Activated CD4-positive, alpha-beta memory T cell treated with anti-CD3 and anti-CD28 coated beads for 36 hours (primary cell): ENCODE measurements around the gene RAB31. TPM values are rescaled to one million over a fixed set of nuclear protein-coding genes. Genes with fewer than 3 reads are reported as not detected.

ENCODE experiments used
- CTCF ChIA-PET: fragments of 350-600 bp; sonication (Branson Sonifier 250); formaldehyde crosslinking; loops from one replicate; lab custom pipeline; 2021; ENCODE audit warnings: antibody characterized with exemption, inconsistent platforms; lab: Charles Lee
- POLR2A ChIA-PET: fragments of 350-600 bp; sonication (Branson Sonifier 250); formaldehyde crosslinking; loops from one replicate; lab custom pipeline; 2021; ENCODE audit warnings: antibody characterized with exemption; lab: Charles Lee
- DNase-seq: peaks from one replicate; pipeline ENCODE4 v3.0.0-alpha.2; 2020
- H3K27ac Mint-ChIP-seq: one replicate; pipeline ENCODE4 v1.8.0; 2021; ENCODE audit warnings: mixed read lengths
- H3K27me3 Mint-ChIP-seq: one replicate; pipeline ENCODE4 v1.8.0; 2021; ENCODE audit warnings: mixed read lengths
- H3K36me3 Mint-ChIP-seq: one replicate; pipeline ENCODE4 v1.8.0; 2021; ENCODE audit warnings: mixed read lengths
- H3K4me1 Mint-ChIP-seq: one replicate; pipeline ENCODE4 v1.8.0; 2021; ENCODE audit warnings: low read depth, mixed read lengths
- H3K4me3 Mint-ChIP-seq: one replicate; pipeline ENCODE4 v1.8.0; 2021; ENCODE audit warnings: mild to moderate bottlenecking, mixed read lengths
- H3K9me3 Mint-ChIP-seq: one replicate; pipeline ENCODE4 v1.8.0; 2021; ENCODE audit warnings: mixed read lengths
- intact Hi-C: fragments of 100-400 bp; cut with micrococcal nuclease; formaldehyde crosslinking; loops from one replicate; pipeline ENCODE4 v1.15.1; 2023
- total RNA-seq, 2 experiments: library from RNA; stranded (reverse); gene quantifications; one replicate each; pipeline ENCODE4 v1.2.3, GENCODE V29; 2021

RAB31 gene
- total RNA-seq, 2 experiments from 2014 or later: 0.58 to 0.71 TPM

DNA sequence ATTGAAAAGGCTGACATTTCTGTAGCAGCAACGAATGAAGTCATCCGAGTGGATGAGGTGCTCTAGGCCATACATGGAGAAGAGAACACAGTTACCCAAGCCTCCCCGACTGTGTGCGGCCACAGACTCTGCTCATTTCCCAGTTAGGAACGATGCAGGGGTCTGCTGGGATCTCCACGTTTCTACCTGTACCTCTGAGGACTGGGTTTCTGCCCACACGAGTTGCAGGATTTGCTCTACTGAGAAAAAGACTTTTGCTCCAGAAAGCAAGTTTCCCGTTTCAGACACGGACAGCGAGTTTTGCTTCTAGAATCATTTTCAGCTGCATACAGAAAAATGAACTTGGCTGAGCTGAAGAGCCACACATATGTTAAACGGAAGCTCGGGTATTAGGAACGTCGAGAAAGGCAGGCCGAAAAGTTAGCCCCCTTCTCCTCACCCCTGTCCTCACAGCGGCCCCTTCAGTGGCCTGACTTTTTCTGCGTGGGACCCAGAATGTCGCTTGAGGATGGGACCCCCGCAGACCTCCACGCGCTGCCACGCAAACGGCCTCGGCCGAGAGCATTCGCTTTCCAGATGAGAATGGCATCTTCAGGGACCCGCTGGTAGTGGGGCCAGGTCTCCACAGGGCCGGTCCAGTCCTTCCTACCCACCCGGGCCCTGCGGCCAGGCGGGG lies 582 bp upstream of the RAB31 start:
- Mint-ChIP-seq H3K4me3 (peak overlapping the region; percentile 21), H3K27ac (no peak overlapping the region), H3K4me1 (peaks cover 31% of the 10 kb centered on the region), H3K9me3 (no peaks in the 10 kb centered on the region), H3K36me3 (no peaks in the 10 kb centered on the region), H3K27me3 (peaks cover 75% of the 10 kb centered on the region)
- intact Hi-C loops: loop anchor here (5.0 kb wide), 2 partner anchors 205 to 820 kb away; partner anchors contain the start of genes NAPG and VAPA
- no peak for DNase-seq
- ChIA-PET CTCF (no interaction called here), POLR2A (interaction anchor here (1.0 kb wide), 1 partner anchor 15 kb away, joined by 3 read pairs; no protein-coding TSS in a partner anchor)

DNA sequence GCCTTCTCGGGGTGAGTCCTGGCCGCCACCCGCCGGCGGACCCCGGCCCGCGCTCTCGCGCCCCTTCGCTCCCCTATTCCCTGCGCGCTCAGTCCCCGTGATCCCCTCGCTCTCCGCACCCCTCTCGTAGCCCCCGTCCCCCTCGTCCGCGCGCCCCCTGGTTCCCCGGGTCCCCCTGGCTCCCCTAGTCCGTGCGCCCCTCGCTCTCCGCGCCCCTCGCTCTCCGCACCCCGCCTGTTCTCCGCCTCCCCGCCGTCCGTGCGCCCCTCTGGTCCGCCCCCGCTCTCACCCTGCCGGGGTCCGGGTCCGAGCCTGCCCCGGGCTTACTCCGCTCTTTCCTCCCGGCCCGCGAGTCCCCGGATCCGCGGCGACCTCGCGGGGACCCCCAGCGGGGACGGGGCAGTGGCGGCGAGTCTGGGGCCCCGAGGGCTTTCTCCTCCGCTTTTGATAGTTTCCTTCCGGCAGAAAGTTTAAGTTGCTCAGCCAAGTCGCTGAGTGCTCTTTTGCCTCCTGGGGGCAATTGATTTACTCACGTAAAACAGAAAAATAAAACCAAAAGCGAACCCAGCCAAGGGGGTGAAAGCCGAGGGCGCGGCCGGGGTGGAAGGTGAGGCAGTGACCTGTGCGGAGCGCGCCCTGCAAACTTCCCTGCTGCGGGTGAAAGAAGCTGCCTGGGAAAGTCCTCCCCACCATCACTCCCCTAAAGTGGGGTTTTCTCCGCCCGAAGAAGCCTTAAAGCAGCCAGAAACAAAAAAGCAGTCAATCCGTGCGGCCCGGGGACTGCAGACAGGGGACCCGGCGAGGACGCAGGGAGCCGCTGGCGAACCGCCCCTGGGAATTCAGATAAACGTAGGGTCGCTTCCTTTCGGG lies 568 bp downstream of the RAB31 start:
- no peaks in the 10 kb centered on the region for H3K9me3 Mint-ChIP-seq
- ChIA-PET CTCF (no interaction called here), POLR2A (interaction anchor here (1.0 kb wide), 1 partner anchor 14 kb away, joined by 3 read pairs; no protein-coding TSS in a partner anchor)
- H3K27ac Mint-ChIP-seq: no peak overlapping the region
- intact Hi-C loops: loop anchor here (5.0 kb wide), 2 partner anchors 204 to 819 kb away; partner anchors contain the start of genes NAPG and VAPA
- peak; percentile 29 for DNase-seq
- H3K36me3 Mint-ChIP-seq: no peaks in the 10 kb centered on the region
- peak overlapping the region; percentile 73 for H3K4me3 Mint-ChIP-seq
- H3K4me1 Mint-ChIP-seq: peaks cover 31% of the 10 kb centered on the region
- peaks cover 80% of the 10 kb centered on the region for H3K27me3 Mint-ChIP-seq

DNA sequence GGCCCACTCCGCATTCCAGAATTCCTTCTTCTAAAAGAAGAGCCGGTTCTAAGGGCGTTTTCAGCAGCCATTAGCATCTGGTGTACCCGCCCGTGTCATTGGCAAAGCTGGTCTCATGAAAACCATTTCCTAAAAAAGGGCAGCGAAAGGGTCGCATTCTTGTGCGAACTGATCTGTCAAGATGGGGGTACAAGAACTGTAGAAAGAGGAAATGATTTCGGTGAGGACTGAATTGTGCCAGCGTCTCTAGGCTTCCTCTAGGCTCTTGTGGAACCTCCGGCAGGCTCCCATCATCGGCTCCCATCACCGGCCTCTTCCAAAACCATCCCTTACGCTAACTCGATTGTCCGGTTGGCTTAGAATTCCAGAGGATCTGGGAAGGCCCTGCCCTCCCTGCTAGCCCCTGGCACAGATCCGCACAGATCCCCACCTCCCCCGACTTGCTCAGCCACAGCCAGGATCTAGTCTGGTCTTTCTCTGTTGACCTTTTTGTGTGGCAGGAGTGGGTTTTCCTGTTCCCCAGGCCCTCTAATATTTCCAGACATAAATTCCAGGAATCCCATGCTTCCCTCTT lies 1.3 kb downstream of the RAB31 start:
- H3K9me3 Mint-ChIP-seq: no peaks in the 10 kb centered on the region
- H3K27me3 Mint-ChIP-seq: peaks cover 78% of the 10 kb centered on the region
- H3K4me1 Mint-ChIP-seq: peaks cover 23% of the 10 kb centered on the region
- H3K4me3 Mint-ChIP-seq: peak overlapping the region; percentile 73
- no peak for DNase-seq
- no peak overlapping the region for H3K27ac Mint-ChIP-seq
- CTCF ChIA-PET: no interaction called here
- POLR2A ChIA-PET: no interaction called here
- intact Hi-C loops: loop anchor here (5.0 kb wide), 2 partner anchors 203 to 818 kb away; partner anchors contain the start of genes NAPG and VAPA
- H3K36me3 Mint-ChIP-seq: no peaks in the 10 kb centered on the region

DNA sequence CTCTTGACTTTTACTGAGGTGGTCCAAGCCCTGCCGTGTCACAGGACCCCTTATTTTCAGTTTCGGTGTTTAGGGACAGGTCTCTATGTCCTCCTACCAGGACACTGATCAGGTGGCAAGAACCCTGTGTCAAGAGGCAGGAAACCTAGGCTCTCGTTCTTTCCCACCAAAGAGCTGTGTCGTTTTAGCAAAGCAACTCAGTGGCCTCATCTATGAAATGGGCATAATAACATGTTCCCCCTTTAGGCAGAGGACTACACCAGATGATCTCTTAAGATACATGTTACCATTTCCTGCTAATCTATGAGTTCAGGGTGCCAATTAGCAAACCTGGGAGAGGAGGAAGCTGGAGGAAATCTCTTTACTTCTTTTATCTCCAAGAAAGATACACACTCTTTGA lies 1.9 kb downstream of the RAB31 start:
- Mint-ChIP-seq H3K36me3 (no peaks in the 10 kb centered on the region), H3K4me3 (no peak overlapping the region), H3K27me3 (peaks cover 79% of the 10 kb centered on the region), H3K4me1 (peaks cover 17% of the 10 kb centered on the region), H3K9me3 (no peaks in the 10 kb centered on the region), H3K27ac (no peak overlapping the region)
- DNase-seq: no peak
- POLR2A ChIA-PET: no interaction called here
- intact Hi-C loops: loop anchor here (2.0 to 5.0 kb wide), 2 partner anchors 37 to 152 kb away; no protein-coding TSS in a partner anchor
- CTCF ChIA-PET: no interaction called here

DNA sequence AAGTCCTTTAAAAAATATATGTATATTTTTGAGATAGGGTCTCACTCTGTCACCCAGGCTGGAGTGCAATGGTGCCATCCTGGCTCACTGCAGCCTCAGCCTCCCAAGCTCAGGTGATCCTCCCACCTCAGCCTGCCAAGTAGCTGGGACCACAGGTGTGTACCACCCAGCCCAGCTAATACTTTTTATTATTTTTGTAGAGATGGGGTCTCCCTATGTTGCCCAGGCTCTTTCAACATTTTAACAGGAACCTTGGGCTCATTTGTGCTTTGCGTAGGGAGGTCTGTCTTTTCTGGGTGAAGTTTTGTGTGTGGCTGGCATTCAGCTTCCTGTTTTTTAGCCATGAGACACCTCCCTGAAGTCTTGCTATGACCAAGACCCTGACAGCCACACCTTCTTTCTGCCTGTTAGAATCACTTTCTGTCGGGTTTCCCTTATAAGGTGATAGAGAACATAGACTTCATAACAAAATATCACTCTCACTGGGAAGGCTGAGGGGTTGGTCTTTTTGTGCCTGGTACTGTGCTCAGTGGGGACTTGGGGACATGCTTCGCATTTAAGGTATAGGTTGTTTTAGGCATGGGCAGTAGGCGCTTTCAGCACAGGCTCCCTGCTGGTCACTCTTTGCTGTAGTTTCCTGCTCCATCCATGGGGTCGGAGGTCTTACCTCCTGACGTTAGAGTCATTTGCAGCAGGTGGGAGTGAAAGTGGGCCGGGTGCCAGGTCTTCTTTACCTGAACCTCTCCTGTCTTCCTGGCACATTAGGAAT lies 3.4 kb downstream of the RAB31 start:
- no peak overlapping the region for H3K27ac Mint-ChIP-seq
- H3K9me3 Mint-ChIP-seq: no peaks in the 10 kb centered on the region
- ChIA-PET POLR2A (no interaction called here), CTCF (interaction anchor here (0.6 to 1.3 kb wide), 2 partner anchors 99 to 576 kb away, joined by 3 to 4 read pairs; no protein-coding TSS in a partner anchor)
- intact Hi-C loops: loop anchor here (2.0 to 5.0 kb wide), 2 partner anchors 39 to 151 kb away; no protein-coding TSS in a partner anchor
- H3K36me3 Mint-ChIP-seq: no peaks in the 10 kb centered on the region
- DNase-seq: peak; percentile 38
- peaks cover 74% of the 10 kb centered on the region for H3K27me3 Mint-ChIP-seq
- H3K4me1 Mint-ChIP-seq: peaks cover 17% of the 10 kb centered on the region
- H3K4me3 Mint-ChIP-seq: no peak overlapping the region

DNA sequence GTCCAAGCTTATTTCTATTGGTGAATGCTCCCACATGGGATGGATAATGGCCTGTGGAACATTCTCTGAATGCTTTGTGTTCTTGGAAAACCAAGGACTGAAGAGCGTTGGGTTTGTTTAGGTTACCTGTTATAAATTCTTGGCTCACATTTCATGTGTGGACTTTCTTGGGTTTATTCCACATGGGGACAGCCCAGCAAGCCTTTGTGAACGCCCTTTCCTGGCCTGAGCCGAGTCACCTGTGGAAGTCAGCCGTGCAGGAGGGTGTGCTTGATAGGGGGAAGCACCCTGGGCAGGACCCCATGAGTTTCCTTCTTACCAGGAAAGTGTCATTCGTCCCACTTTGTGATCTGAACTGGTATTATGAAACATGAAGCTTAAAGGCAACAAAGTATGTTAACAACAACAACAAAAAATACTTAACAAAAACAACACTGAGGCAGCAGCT lies 4.1 kb downstream of the RAB31 start:
- CTCF ChIA-PET: interaction anchor here (1.3 kb wide), 1 partner anchor 100 kb away, joined by 4 read pairs; no protein-coding TSS in a partner anchor
- peaks cover 17% of the 10 kb centered on the region for H3K4me1 Mint-ChIP-seq
- H3K27me3 Mint-ChIP-seq: peaks cover 69% of the 10 kb centered on the region
- POLR2A ChIA-PET: no interaction called here
- intact Hi-C loops: loop anchor here (5.0 kb wide), 1 partner anchor 150 kb away; no protein-coding TSS in a partner anchor
- DNase-seq: no peak
- H3K36me3 Mint-ChIP-seq: no peaks in the 10 kb centered on the region
- H3K9me3 Mint-ChIP-seq: no peaks in the 10 kb centered on the region
- no peak overlapping the region for H3K4me3 Mint-ChIP-seq
- H3K27ac Mint-ChIP-seq: no peak overlapping the region

DNA sequence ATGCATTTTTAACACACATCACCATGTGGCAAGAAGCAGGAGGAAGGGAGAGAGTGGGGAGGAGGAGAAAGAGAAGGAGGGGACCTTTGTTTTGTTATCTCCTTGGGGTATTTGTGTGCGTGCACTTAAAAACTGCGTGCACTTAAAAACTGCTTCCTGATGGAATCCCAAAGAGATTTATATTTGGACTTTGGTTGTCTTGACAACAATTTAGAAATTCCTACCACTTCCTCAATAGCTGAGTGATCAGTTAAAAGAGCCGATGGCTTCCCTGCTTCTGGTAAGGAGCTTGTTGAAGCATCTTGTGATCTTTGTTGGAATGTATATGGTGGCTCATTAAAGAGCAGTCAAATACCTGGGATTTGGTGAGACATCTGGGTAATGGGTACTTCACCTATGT lies 4.5 kb downstream of the RAB31 start:
- DNase-seq: no peak
- Mint-ChIP-seq H3K9me3 (no peaks in the 10 kb centered on the region), H3K4me1 (peaks cover 15% of the 10 kb centered on the region), H3K27ac (no peak overlapping the region), H3K4me3 (no peak overlapping the region), H3K36me3 (no peaks in the 10 kb centered on the region), H3K27me3 (peaks cover 68% of the 10 kb centered on the region)
- intact Hi-C loops: loop anchor here (5.0 kb wide), 1 partner anchor 150 kb away; no protein-coding TSS in a partner anchor
- CTCF ChIA-PET: interaction anchor here (1.3 kb wide), 1 partner anchor 100 kb away, joined by 4 read pairs; no protein-coding TSS in a partner anchor
- POLR2A ChIA-PET: no interaction called here

DNA sequence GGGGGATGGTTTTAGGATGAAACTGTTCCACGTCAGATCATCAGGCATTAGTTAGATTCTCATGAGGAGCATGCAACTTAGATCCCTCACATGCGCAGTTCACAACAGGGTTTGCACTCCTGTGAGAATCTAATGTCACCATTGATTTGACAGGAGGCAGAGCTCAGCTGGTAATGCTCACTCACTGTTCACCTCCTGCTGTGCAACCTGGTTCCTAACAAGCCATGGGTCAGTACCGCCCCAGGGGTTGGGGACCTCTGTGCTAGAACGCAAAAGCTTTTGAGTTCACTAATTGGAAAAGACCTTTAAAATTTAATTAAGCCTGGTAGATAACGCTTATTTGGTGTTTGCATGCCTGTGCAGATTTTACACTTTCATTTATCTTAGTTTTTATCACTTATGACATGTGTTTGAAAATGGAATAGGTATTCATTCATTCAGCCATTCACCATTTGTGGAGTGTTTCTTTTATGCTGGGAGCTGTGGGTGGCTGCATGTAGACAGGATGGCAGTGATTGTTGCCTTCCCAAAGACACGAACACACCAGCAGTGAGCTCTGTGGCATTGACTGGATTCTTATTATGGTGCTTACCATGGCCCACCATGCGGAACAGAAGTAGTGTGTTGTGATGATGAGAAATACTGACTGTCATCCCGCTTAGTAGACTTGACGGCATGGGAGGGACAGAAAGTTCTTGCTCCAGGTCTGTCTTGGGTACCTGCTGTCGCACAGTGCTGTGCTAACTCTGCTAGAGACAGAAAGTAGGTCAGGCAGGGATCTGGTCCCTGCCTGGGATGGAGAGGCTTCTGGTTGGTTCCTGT lies 6.4 kb downstream of the RAB31 start:
- ChIA-PET CTCF (no interaction called here), POLR2A (no interaction called here)
- Mint-ChIP-seq H3K36me3 (no peaks in the 10 kb centered on the region), H3K27me3 (peaks cover 60% of the 10 kb centered on the region), H3K9me3 (no peaks in the 10 kb centered on the region), H3K4me1 (peaks cover 11% of the 10 kb centered on the region), H3K27ac (no peak overlapping the region), H3K4me3 (no peak overlapping the region)
- intact Hi-C loops: loop anchor here (5.0 kb wide), 1 partner anchor 148 kb away; no protein-coding TSS in a partner anchor
- no peak for DNase-seq

DNA sequence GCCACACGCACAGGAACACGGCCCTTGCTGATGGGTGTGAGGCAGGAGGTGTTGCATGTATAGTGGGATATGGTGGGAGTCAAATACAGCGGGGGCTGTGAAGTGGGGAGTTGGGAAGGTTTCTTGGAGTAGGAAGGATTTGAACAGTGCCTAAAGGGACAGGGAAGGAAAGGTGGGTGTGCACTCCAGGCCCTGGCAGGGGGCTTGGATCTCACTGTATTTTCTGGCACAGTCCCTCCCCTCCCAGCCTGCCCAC lies 6.9 kb downstream of the RAB31 start:
- ChIA-PET CTCF (no interaction called here), POLR2A (no interaction called here)
- no peak overlapping the region for H3K4me3 Mint-ChIP-seq
- intact Hi-C loops: no loop called here
- H3K36me3 Mint-ChIP-seq: no peaks in the 10 kb centered on the region
- peaks cover 56% of the 10 kb centered on the region for H3K27me3 Mint-ChIP-seq
- H3K9me3 Mint-ChIP-seq: no peaks in the 10 kb centered on the region
- H3K4me1 Mint-ChIP-seq: peaks cover 11% of the 10 kb centered on the region
- H3K27ac Mint-ChIP-seq: no peak overlapping the region
- no peak for DNase-seq

DNA sequence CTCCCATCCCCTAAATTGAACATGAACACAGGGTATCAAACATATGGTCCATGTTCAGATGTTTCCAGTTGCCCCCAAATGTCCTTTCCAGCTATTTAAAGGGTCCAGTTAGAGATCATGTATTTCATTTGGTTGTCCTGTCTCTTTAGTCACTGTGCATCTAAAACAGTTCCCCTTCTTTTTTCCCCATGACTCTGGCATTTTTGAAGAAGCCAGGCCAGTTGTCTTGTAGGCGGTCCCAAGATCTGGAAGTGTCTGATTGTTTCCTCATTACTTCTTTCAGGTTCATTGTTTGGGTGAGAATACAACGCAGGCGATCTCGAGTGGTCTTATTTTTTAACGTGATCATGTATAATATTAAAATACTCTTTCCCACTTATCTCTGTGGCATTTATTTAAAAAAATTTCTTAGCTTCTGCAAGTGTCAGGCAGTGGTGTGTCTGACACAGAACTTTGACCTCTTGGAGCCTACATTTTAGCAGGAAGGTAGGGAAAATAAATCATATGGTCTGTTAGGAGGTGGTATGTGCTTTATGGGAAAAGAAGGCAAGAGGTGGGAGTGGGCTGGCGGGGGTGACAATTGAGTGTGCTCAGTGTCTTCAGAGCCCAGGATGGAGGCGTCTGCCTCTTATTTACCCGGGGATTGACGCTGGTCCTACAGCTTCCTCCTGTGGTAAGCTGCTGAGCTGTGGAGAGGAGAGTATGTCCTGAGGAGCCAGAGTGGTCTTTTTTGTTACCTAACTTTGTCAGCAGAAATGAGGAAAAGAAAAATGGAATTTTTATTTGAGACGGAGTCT lies 8.1 kb downstream of the RAB31 start:
- ChIA-PET CTCF (no interaction called here), POLR2A (no interaction called here)
- DNase-seq: no peak
- peaks cover 52% of the 10 kb centered on the region for H3K27me3 Mint-ChIP-seq
- H3K4me1 Mint-ChIP-seq: peaks cover 5% of the 10 kb centered on the region
- no peak overlapping the region for H3K4me3 Mint-ChIP-seq
- H3K27ac Mint-ChIP-seq: no peak overlapping the region
- H3K9me3 Mint-ChIP-seq: no peaks in the 10 kb centered on the region
- intact Hi-C loops: no loop called here
- no peaks in the 10 kb centered on the region for H3K36me3 Mint-ChIP-seq
